Karpas-422 (cell line): ENCODE results near the gene DYNC1I1. TPM values are rescaled to one million over a fixed set of nuclear protein-coding genes. Genes with fewer than 3 reads are reported as not detected.

Experiments
- DNase-seq: peaks from one replicate; pipeline ENCODE4 v3.0.0-alpha.2; 2015
- H2AFZ ChIP-seq: fragments of 200-600 bp; sonication (generic); 2 replicates; pipeline ENCODE4 v1.6.1; 2014; ENCODE audit warnings: antibody characterized with exemption, low read length, mixed read lengths
- H3K27ac ChIP-seq: fragments of 200-600 bp; sonication (generic); 2 replicates; pipeline ENCODE4 v1.5.1; 2014; ENCODE audit warnings: mild to moderate bottlenecking, low read length, moderate library complexity
- H3K27me3 ChIP-seq: fragments of 200-600 bp; sonication (generic); 2 replicates; pipeline ENCODE4 v1.6.1; 2014; ENCODE audit warnings: low read length, mixed read lengths
- H3K36me3 ChIP-seq: fragments of 200-600 bp; sonication (generic); 2 replicates; pipeline ENCODE4 v1.6.1; 2014; ENCODE audit warnings: low read length, mixed read lengths; ENCODE audit not compliant: insufficient read depth
- H3K4me1 ChIP-seq: fragments of 200-600 bp; sonication (generic); 2 replicates; pipeline ENCODE4 v1.6.1; 2014; ENCODE audit warnings: mild to moderate bottlenecking, low read length, mixed read lengths
- H3K4me2 ChIP-seq: fragments of 200-600 bp; sonication (generic); 2 replicates; pipeline ENCODE4 v1.6.1; 2014; ENCODE audit warnings: low read length, low read depth, mild to moderate bottlenecking; ENCODE audit not compliant: poor library complexity, severe bottlenecking
- H3K4me3 ChIP-seq: fragments of 200-600 bp; sonication (generic); 2 replicates; pipeline ENCODE4 v1.5.1; 2014; ENCODE audit warnings: mild to moderate bottlenecking, antibody characterized with exemption, low read length, mixed read lengths
- H3K79me2 ChIP-seq: fragments of 200-600 bp; sonication (generic); 2 replicates; pipeline ENCODE4 v1.6.1; 2014; ENCODE audit warnings: mild to moderate bottlenecking, low read length, mixed read lengths
- H3K9ac ChIP-seq: fragments of 200-600 bp; sonication (generic); 2 replicates; pipeline ENCODE4 v1.6.0; 2014; ENCODE audit warnings: low read length
- H3K9me2 ChIP-seq: fragments of 200-600 bp; sonication (generic), shearing (Covaris generic); replicated peaks from 2 replicates; pipeline ENCODE4 v1.6.0; 2014; ENCODE audit warnings: mild to moderate bottlenecking, low read length, moderate library complexity; ENCODE audit not compliant: insufficient read depth
- H3K9me3 ChIP-seq: fragments of 300-700, 200-600 bp; sonication (generic); 2 replicates; pipeline ENCODE4 v1.6.1; 2014; ENCODE audit warnings: low read length, mixed read lengths
- H4K20me1 ChIP-seq: fragments of 200-600 bp; sonication (generic); 2 replicates; pipeline ENCODE4 v1.6.1; 2014; ENCODE audit warnings: mild to moderate bottlenecking, antibody characterized with exemption, low read length, low read depth; ENCODE audit not compliant: insufficient read depth
- total RNA-seq: library from RNA; depleted of rRNA; stranded (reverse); fragments of >200 nt; shearing (Covaris generic); gene quantifications from 2 replicates; pipeline ENCODE4 v1.2.3, GENCODE V29; 2014; ENCODE audit warnings: low replicate concordance

The DYNC1I1 gene
- total RNA-seq, 1 experiment from 2014 or later = not detected

DNA sequence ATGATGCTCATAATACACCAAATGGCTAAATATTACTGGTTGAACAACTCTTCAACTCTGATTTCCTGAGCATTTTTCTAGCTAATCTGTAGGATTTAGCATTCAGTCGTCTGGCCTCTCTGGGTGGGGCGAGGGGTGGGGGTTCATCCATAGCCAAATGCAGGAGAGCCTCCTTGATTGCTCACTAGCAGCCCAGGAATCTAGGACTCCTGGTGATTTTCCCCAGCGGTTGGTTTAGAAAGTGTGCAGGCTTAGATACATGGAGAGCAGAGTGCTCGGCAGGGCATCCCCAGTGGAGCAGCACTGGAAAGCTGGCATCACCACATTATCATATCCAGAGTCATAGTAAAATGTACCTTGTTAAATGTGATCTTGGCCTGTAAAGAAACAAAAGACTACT, 136.1 kb downstream of the DYNC1I1 start:
- Histone ChIP-seq H3K4me1 (no peaks in the 10 kb centered on the region), H3K27ac (no peak overlapping the region), H3K4me2 (no peak overlapping the region), H3K79me2 (no peaks in the 10 kb centered on the region), H3K36me3 (no peaks in the 10 kb centered on the region), H4K20me1 (no peaks in the 10 kb centered on the region), H3K4me3 (no peak overlapping the region), H3K9ac (no peak overlapping the region), H3K9me2 (no peaks in the 10 kb centered on the region), H3K9me3 (no peaks in the 10 kb centered on the region), H2AFZ (no peak overlapping the region), H3K27me3 (no peaks in the 10 kb centered on the region)
- DNase-seq = no peak

DNA sequence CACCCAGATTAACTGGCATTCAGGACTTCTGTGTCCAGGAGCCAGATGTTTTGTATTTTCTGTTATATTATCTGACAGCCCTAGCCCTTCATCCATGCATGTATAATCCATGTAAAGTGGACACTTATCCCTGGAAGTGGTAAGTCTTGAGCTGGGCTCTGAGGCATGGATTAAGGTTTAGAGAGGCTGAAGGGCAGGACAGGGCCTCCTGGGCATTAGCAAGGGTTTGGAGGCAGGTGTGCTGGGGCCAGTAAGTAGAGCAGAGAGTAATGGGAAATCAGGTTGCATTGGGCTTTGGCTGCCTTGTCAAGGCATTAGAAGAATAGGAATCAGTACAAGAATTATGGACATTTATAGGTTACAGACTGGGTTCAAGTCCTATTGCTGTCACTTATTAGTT, 138.0 kb downstream of the DYNC1I1 start:
- no peak overlapping the region for H3K9ac ChIP-seq
- DNase-seq = no peak
- no peaks in the 10 kb centered on the region for H4K20me1 ChIP-seq
- H3K27me3 ChIP-seq = no peaks in the 10 kb centered on the region
- no peak overlapping the region for H3K4me2 ChIP-seq
- H3K36me3 ChIP-seq = no peaks in the 10 kb centered on the region
- H3K27ac ChIP-seq = no peak overlapping the region
- no peaks in the 10 kb centered on the region for H3K4me1 ChIP-seq
- no peaks in the 10 kb centered on the region for H3K9me3 ChIP-seq
- no peak overlapping the region for H3K4me3 ChIP-seq
- no peak overlapping the region for H2AFZ ChIP-seq
- no peaks in the 10 kb centered on the region for H3K9me2 ChIP-seq
- H3K79me2 ChIP-seq = no peaks in the 10 kb centered on the region

GRCh38 chr7:95915731-95916130, 143.4 kb downstream of the DYNC1I1 start:
- H3K9ac ChIP-seq = no peak overlapping the region
- H3K9me3 ChIP-seq = no peaks in the 10 kb centered on the region
- no peaks in the 10 kb centered on the region for H3K36me3 ChIP-seq
- no peaks in the 10 kb centered on the region for H3K9me2 ChIP-seq
- no peaks in the 10 kb centered on the region for H3K79me2 ChIP-seq
- no peak for DNase-seq
- no peak overlapping the region for H3K4me3 ChIP-seq
- peaks cover 3% of the 10 kb centered on the region; the same call in 1 of the 2 replicates for H3K4me1 ChIP-seq
- no peak overlapping the region for H2AFZ ChIP-seq
- no peak overlapping the region for H3K27ac ChIP-seq
- H3K4me2 ChIP-seq = no peak overlapping the region
- H3K27me3 ChIP-seq = no peaks in the 10 kb centered on the region
- H4K20me1 ChIP-seq = no peaks in the 10 kb centered on the region

- Histone ChIP-seq H4K20me1 (no peaks in the 10 kb centered on the region), H3K9ac (no peak overlapping the region), H3K27me3 (no peaks in the 10 kb centered on the region), H3K4me1 (peaks cover 3% of the 10 kb centered on the region; the same call in 1 of the 2 replicates), H3K4me2 (peak overlapping the region; percentile 44), H3K36me3 (no peaks in the 10 kb centered on the region), H3K9me3 (no peaks in the 10 kb centered on the region), H3K79me2 (no peaks in the 10 kb centered on the region), H2AFZ (no peak overlapping the region), H3K4me3 (no peak overlapping the region), H3K27ac (no peak overlapping the region), H3K9me2 (no peaks in the 10 kb centered on the region)
- peak; percentile 91 for DNase-seq
These were observed 144.4 kb downstream of the DYNC1I1 start for GRCh38 chr7:95916573-95917297.

DNA sequence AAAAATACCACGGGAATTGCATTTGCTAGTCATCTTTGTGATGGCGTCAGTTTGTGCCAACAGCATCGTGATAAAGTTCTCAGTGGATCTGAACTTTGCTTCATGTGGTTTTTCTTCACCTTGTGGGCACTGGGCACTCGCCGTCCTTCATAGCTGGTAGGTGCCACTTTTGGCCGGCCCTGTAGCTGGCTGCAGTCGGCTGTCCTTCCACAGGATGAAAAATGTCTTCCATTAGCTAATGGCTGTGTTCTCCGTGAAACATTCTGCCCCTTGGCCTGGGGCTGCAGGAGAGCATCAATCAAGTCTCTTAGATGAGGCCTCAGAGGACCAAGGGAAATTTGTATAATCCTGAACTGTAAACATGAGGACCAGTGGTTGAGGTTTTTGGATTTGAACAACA, 145.3 kb downstream of the DYNC1I1 start:
- no peaks in the 10 kb centered on the region for H3K36me3 ChIP-seq
- no peak overlapping the region for H3K9ac ChIP-seq
- no peak overlapping the region for H3K27ac ChIP-seq
- no peaks in the 10 kb centered on the region for H3K9me2 ChIP-seq
- H3K79me2 ChIP-seq = no peaks in the 10 kb centered on the region
- no peaks in the 10 kb centered on the region for H4K20me1 ChIP-seq
- H3K27me3 ChIP-seq = no peaks in the 10 kb centered on the region
- no peak overlapping the region for H2AFZ ChIP-seq
- H3K4me2 ChIP-seq = no peak overlapping the region
- DNase-seq = no peak
- H3K4me1 ChIP-seq = peaks cover 3% of the 10 kb centered on the region; the same call in 1 of the 2 replicates
- no peak overlapping the region for H3K4me3 ChIP-seq
- no peaks in the 10 kb centered on the region for H3K9me3 ChIP-seq

- Histone ChIP-seq H3K4me1 (peaks cover 3% of the 10 kb centered on the region; the same call in 1 of the 2 replicates), H3K9me3 (no peaks in the 10 kb centered on the region), H3K79me2 (no peaks in the 10 kb centered on the region), H3K27ac (no peak overlapping the region), H4K20me1 (no peaks in the 10 kb centered on the region), H3K9me2 (no peaks in the 10 kb centered on the region), H3K27me3 (no peaks in the 10 kb centered on the region), H2AFZ (no peak overlapping the region), H3K4me3 (no peak overlapping the region), H3K36me3 (no peaks in the 10 kb centered on the region), H3K4me2 (no peak overlapping the region), H3K9ac (no peak overlapping the region)
- no peak for DNase-seq
These were observed 147.2 kb downstream of the DYNC1I1 start for GRCh38 chr7:95919556-95919955.

DNA sequence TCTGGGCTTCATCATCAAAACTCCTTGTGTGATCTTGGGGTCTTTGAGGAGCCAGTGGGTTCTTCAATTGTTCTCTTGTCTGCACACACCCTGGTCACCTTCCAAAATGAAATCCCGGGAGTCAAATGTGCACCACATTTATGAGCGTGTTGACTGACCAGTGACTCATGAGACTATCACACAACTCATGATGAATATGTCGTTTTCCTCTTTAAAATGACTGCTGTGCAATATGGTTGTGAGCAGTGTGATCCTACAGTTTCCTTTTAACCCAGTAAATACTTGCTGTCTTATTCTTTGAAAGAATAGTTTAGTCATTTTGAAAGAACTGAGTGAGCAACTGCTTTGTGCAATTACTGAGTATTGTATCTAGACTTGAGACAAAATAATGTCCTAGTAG, 149.2 kb downstream of the DYNC1I1 start:
- H3K36me3 ChIP-seq = no peaks in the 10 kb centered on the region
- no peak overlapping the region for H3K27ac ChIP-seq
- no peaks in the 10 kb centered on the region for H4K20me1 ChIP-seq
- no peak overlapping the region for H3K4me2 ChIP-seq
- no peak overlapping the region for H3K4me3 ChIP-seq
- H3K9me3 ChIP-seq = no peaks in the 10 kb centered on the region
- no peaks in the 10 kb centered on the region; the same call in 1 of the 2 replicates for H3K4me1 ChIP-seq
- DNase-seq = no peak
- H3K9ac ChIP-seq = no peak overlapping the region
- no peaks in the 10 kb centered on the region for H3K27me3 ChIP-seq
- H2AFZ ChIP-seq = no peak overlapping the region
- H3K79me2 ChIP-seq = no peaks in the 10 kb centered on the region
- H3K9me2 ChIP-seq = no peaks in the 10 kb centered on the region

DNA sequence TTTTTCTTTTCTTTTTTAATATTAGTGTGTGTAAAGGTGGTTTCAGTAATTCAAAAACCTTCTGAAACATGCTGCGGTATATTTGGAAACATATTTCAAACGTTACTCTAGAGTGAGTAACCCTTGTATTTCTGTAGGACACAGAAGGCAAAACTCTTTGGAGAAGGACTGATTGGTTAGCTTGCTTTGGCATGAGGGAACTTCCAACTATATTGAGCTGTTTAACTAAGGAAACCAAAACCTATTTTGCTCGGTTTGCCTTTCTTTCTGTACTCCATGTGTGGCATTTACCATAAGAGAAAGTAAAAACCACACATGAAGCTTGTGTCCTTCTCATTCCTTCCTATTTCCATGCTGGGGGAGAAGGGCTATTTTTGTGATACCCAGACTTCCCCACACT, 149.8 kb downstream of the DYNC1I1 start:
- no peaks in the 10 kb centered on the region for H3K79me2 ChIP-seq
- H3K27me3 ChIP-seq = no peaks in the 10 kb centered on the region
- no peak overlapping the region for H2AFZ ChIP-seq
- no peak for DNase-seq
- no peak overlapping the region for H3K27ac ChIP-seq
- H3K9me3 ChIP-seq = no peaks in the 10 kb centered on the region
- H4K20me1 ChIP-seq = no peaks in the 10 kb centered on the region
- H3K4me3 ChIP-seq = no peak overlapping the region
- no peak overlapping the region for H3K9ac ChIP-seq
- H3K4me2 ChIP-seq = no peak overlapping the region
- no peaks in the 10 kb centered on the region for H3K4me1 ChIP-seq
- H3K9me2 ChIP-seq = no peaks in the 10 kb centered on the region
- H3K36me3 ChIP-seq = no peaks in the 10 kb centered on the region
